OCI-LY7 (cell line): Measurements from ENCODE around the gene AGT. TPM values are rescaled to one million over a fixed set of nuclear protein-coding genes. Genes with fewer than 3 reads are reported as not detected.

ENCODE experiments used
- BruUV-seq: library from RNA; stranded (reverse); fragments of 400-500 nt; replicated peaks from 2 replicates; lab custom pipeline; 2021; lab: Mats Ljungman, UMichigan
- CTCF ChIA-PET: fragments of 300-600 bp; sonication (Branson Sonifier 250); formaldehyde crosslinking; loops from one replicate; lab custom pipeline; 2022; ENCODE audit warnings: antibody characterized with exemption; ENCODE audit not compliant: unreplicated experiment; lab: Charles Lee
- POLR2A ChIA-PET: fragments of 300-600 bp; sonication (Branson Sonifier 250); formaldehyde crosslinking; loops from one replicate; lab custom pipeline; 2022; ENCODE audit warnings: antibody characterized with exemption; lab: Charles Lee
- DNase-seq: peaks from one replicate; pipeline ENCODE4 v3.0.0-alpha.2; 2015; ENCODE audit warnings: low spot score
- H2AFZ ChIP-seq: fragments of 200-600 bp; sonication (generic), shearing (Covaris generic); 2 replicates; pipeline ENCODE4 v1.6.1; 2014; ENCODE audit warnings: mild to moderate bottlenecking, antibody characterized with exemption, low read length, moderate library complexity
- H3K27ac ChIP-seq: fragments of 200-600 bp; sonication (generic); 2 replicates; pipeline ENCODE4 v1.5.1; 2014; ENCODE audit warnings: mixed run types, low read depth, mild to moderate bottlenecking, moderate library complexity, low read length, inconsistent platforms; ENCODE audit not compliant: poor library complexity, severe bottlenecking
- H3K36me3 ChIP-seq: fragments of 200-600 bp; sonication (generic); 2 replicates; pipeline ENCODE4 v1.6.1; 2014; ENCODE audit warnings: mild to moderate bottlenecking, antibody characterized with exemption, low read length, moderate library complexity, mixed read lengths; ENCODE audit not compliant: insufficient read depth
- H3K4me1 ChIP-seq: fragments of 200-600 bp; sonication (generic); 2 replicates; pipeline ENCODE4 v1.5.1; 2014; ENCODE audit warnings: mild to moderate bottlenecking, low read length; ENCODE audit not compliant: insufficient read depth, poor library complexity, severe bottlenecking
- H3K4me2 ChIP-seq: fragments of 200-600 bp; sonication (generic); 2 replicates; pipeline ENCODE4 v1.6.1; 2014; ENCODE audit warnings: mild to moderate bottlenecking, low read length
- H3K4me3 ChIP-seq: fragments of 200-600 bp; sonication (generic); 2 replicates; pipeline ENCODE4 v1.5.1; 2014; ENCODE audit warnings: mild to moderate bottlenecking, low read depth, low read length; ENCODE audit not compliant: poor library complexity, severe bottlenecking
- H3K79me2 ChIP-seq: fragments of 200-600 bp; sonication (generic); 2 replicates; pipeline ENCODE4 v1.6.1; 2016; ENCODE audit warnings: low read depth, mild to moderate bottlenecking, low read length, moderate library complexity, mixed read lengths; ENCODE audit not compliant: insufficient read depth
- H3K9me2 ChIP-seq: fragments of 200-600 bp; sonication (generic); 2 replicates; pipeline ENCODE4 v1.6.1; 2016; ENCODE audit warnings: mild to moderate bottlenecking, low read length, mixed read lengths; ENCODE audit not compliant: insufficient read depth
- H3K9me3 ChIP-seq: fragments of 200-600 bp; sonication (generic); 2 replicates; pipeline ENCODE4 v1.6.1; 2014; ENCODE audit warnings: mild to moderate bottlenecking, mixed run types, low read length, mixed read lengths
- H4K20me1 ChIP-seq: fragments of 200-600 bp; sonication (generic); 2 replicates; pipeline ENCODE4 v1.6.1; 2014; ENCODE audit warnings: mild to moderate bottlenecking, antibody characterized with exemption, low read length, moderate library complexity, mixed read lengths; ENCODE audit not compliant: insufficient read depth
- CTCF ChIP-seq: fragments of 200-600 bp; sonication (generic); conservative IDR thresholded peaks from 2 replicates; pipeline ENCODE4 v1.5.1; 2014; ENCODE audit warnings: mild to moderate bottlenecking, antibody characterized with exemption, low read length, moderate library complexity, mixed read lengths
- EZH2phosphoT487 ChIP-seq: fragments of 200-600 bp; sonication (generic); IDR thresholded peaks from 2 replicates; pipeline ENCODE4 v1.6.1; 2018; ENCODE audit warnings: low read depth, borderline replicate concordance, mild to moderate bottlenecking, mixed run types, antibody characterized with exemption, low read length, moderate library complexity, mixed read lengths
- intact Hi-C: fragments of 100-400 bp; cut with micrococcal nuclease; formaldehyde crosslinking; loops from one replicate; pipeline ENCODE4 v1.10.0; 2022; ENCODE audit not compliant: unreplicated experiment
- total RNA-seq, 2 experiments: library from RNA; depleted of rRNA in 1 of 2; stranded (reverse); fragments of >200 nt in 1 of 2; shearing (Covaris generic) in 1 of 2; gene quantifications; 2 replicates each; pipeline ENCODE4 v1.2.3, GENCODE V29; 2014 to 2022

Gene AGT
- total RNA-seq, 2 experiments from 2014 or later: not detected

- CTCF ChIA-PET: no interaction called here
- H3K9me2 ChIP-seq: no peaks in the 10 kb centered on the region
- POLR2A ChIA-PET: no interaction called here
- intact Hi-C loops: no loop called here
- TF ChIP-seq EZH2phosphoT487 (no peak), CTCF (no peak)
- no peak overlapping the region for H3K4me3 ChIP-seq
- no peak overlapping the region for H2AFZ ChIP-seq
- H3K27ac ChIP-seq: no peak overlapping the region
- no peaks in the 10 kb centered on the region for H3K4me1 ChIP-seq
- H4K20me1 ChIP-seq: no peaks in the 10 kb centered on the region
- no TSS peak for BruUV-seq
- no peaks in the 10 kb centered on the region for H3K79me2 ChIP-seq
- H3K9me3 ChIP-seq: no peaks in the 10 kb centered on the region
- no peaks in the 10 kb centered on the region for H3K36me3 ChIP-seq
- no peak overlapping the region for H3K4me2 ChIP-seq
- DNase-seq: no peak
Observed at GRCh38 chr1:230709619-230710542, 4.0 kb downstream of the AGT start.

GRCh38 chr1:230708631-230709580 is 5.0 kb downstream of the AGT start:
- ChIA-PET POLR2A (interaction anchor here (0.6 kb wide), 1 partner anchor 317 kb away, joined by 3 read pairs; no protein-coding TSS in a partner anchor), CTCF (no interaction called here)
- Histone ChIP-seq H3K4me2 (no peak overlapping the region), H3K4me3 (no peak overlapping the region), H3K9me3 (no peaks in the 10 kb centered on the region), H3K36me3 (no peaks in the 10 kb centered on the region), H4K20me1 (no peaks in the 10 kb centered on the region), H3K4me1 (no peaks in the 10 kb centered on the region), H3K27ac (no peak overlapping the region), H3K9me2 (no peaks in the 10 kb centered on the region), H3K79me2 (no peaks in the 10 kb centered on the region), H2AFZ (no peak overlapping the region)
- intact Hi-C loops: no loop called here
- no TSS peak for BruUV-seq
- TF ChIP-seq EZH2phosphoT487 (no peak), CTCF (no peak)
- no peak for DNase-seq
